Measurements from ENCODE around the gene ALDH18A1.

DNA sequence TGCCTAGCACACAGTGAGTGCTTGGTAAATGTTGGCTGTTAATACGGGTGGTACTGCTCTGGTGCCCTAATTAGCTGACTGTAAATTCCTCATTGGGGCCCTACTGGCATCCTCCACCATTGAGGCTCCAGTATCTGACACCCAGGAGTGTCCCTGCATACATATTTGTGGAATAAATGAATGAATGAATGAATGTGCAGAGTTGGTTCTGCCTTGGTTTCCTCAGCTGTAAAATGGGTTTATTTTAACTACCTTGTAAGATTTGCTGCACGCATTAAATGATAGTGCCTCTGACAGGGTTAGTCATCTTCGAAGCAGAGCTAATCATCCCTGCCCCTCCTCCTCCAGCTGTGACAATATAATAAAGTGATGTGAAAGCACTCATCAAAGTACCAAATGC, 45.8 kb downstream of the ALDH18A1 start:
- TF ChIP-seq, protein P1, sequence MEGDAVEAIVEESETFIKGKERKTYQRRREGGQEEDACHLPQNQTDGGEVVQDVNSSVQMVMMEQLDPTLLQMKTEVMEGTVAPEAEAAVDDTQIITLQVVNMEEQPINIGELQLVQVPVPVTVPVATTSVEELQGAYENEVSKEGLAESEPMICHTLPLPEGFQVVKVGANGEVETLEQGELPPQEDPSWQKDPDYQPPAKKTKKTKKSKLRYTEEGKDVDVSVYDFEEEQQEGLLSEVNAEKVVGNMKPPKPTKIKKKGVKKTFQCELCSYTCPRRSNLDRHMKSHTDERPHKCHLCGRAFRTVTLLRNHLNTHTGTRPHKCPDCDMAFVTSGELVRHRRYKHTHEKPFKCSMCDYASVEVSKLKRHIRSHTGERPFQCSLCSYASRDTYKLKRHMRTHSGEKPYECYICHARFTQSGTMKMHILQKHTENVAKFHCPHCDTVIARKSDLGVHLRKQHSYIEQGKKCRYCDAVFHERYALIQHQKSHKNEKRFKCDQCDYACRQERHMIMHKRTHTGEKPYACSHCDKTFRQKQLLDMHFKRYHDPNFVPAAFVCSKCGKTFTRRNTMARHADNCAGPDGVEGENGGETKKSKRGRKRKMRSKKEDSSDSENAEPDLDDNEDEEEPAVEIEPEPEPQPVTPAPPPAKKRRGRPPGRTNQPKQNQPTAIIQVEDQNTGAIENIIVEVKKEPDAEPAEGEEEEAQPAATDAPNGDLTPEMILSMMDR (conservative IDR thresholded peaks at IDR 0.05 in 1 of 2, IDR thresholded peaks at IDR 0.05 in 1 of 2; ENCODE audit: extremely low read depth in 1 of 2, insufficient read depth in 1 of 2, low read depth in 1 of 2, low read length in 2 of 2), result no peak
- TF ChIP-seq EZH2 (IDR thresholded peaks at IDR 0.05; ENCODE audit: borderline replicate concordance, low read length), result no peak
